Esophagus muscularis mucosa (tissue), 4 donors: ENCODE data around the gene BPGM.

Experiments used
- CTCF ChIP-seq, 3 experiments: fragments of 200-600 bp in 2 of 3; fragments of 450-650 bp in 1 of 3; sonication (generic) in 2 of 3; IDR thresholded peaks; one replicate each; pipeline ENCODE4 v1.5.1; 2017 to 2019; ENCODE audit warnings: antibody characterized with exemption in 3 of 3, mild to moderate bottlenecking in 2 of 3, moderate library complexity in 1 of 3
- EP300 ChIP-seq: sonication (generic); formaldehyde crosslinking; IDR thresholded peaks from one replicate; pipeline ENCODE4 v1.6.1; 2017; ENCODE audit warnings: antibody characterized with exemption
- POLR2A ChIP-seq: fragments of 450-650 bp; IDR thresholded peaks from one replicate; pipeline ENCODE4 v1.6.1; 2017; ENCODE audit warnings: antibody characterized with exemption, moderate library complexity, mild to moderate bottlenecking, low read depth
- POLR2AphosphoS5 ChIP-seq, 2 donors: sonication (generic); formaldehyde crosslinking; IDR thresholded peaks; one replicate each; pipeline ENCODE4 v1.6.1; 2017; ENCODE audit warnings: antibody characterized with exemption in 2 of 2

- no peak for TF ChIP-seq POLR2A
- TF ChIP-seq CTCF (IDR thresholded peaks at IDR 0.05): no peak
- no peak for TF ChIP-seq POLR2AphosphoS5 (IDR thresholded peaks at IDR 0.05)
- no peak for TF ChIP-seq EP300
These were observed 13.7 kb downstream of the BPGM start for GRCh38 chr7:134660242-134660785.
